HEK293 (cell line): ENCODE data around the gene PSMD8.

Experiments
- FEZF1 ChIP-seq: fragments of 450-650 bp; formaldehyde crosslinking; IDR thresholded peaks from 2 replicates; pipeline ENCODE4 v1.5.1; 2016; ENCODE audit warnings: missing biosample characterization, missing genetic modification characterization
- GLI2 ChIP-seq: fragments of 450-650 bp; formaldehyde crosslinking; IDR thresholded peaks from 2 replicates; pipeline ENCODE4; 2017; ENCODE audit warnings: missing biosample characterization, missing genetic modification characterization, low read depth, borderline replicate concordance
- KLF16 ChIP-seq: fragments of 450-650 bp; formaldehyde crosslinking; IDR thresholded peaks from 2 replicates; pipeline ENCODE4 v1.5.1; 2017; ENCODE audit warnings: missing biosample characterization, missing genetic modification characterization
- MYNN ChIP-seq: fragments of 450-650 bp; formaldehyde crosslinking; IDR thresholded peaks from 2 replicates; pipeline ENCODE4 v1.5.1; 2016; ENCODE audit warnings: missing biosample characterization, missing genetic modification characterization, borderline replicate concordance
- TRIM28 ChIP-seq: IDR thresholded peaks from 2 replicates; pipeline ENCODE4 v1.6.1; 2011; ENCODE audit warnings: low read length, control low read depth, borderline replicate concordance
- ZBTB21 ChIP-seq: fragments of 450-650 bp; formaldehyde crosslinking; IDR thresholded peaks from 2 replicates; pipeline ENCODE4 v1.5.1; 2017; ENCODE audit warnings: missing biosample characterization, missing genetic modification characterization
- ZFP3 ChIP-seq: fragments of 450-650 bp; formaldehyde crosslinking; IDR thresholded peaks from 2 replicates; pipeline ENCODE4 v1.5.1; 2016; ENCODE audit warnings: low read depth, missing biosample characterization, missing genetic modification characterization
- ZIC2 ChIP-seq: fragments of 450-650 bp; formaldehyde crosslinking; IDR thresholded peaks from 2 replicates; pipeline ENCODE4 v1.5.1; 2016; ENCODE audit warnings: missing biosample characterization, missing genetic modification characterization
- ZNF214 ChIP-seq: fragments of 450-650 bp; formaldehyde crosslinking; IDR thresholded peaks from 2 replicates; pipeline ENCODE4 v1.5.1; 2017; ENCODE audit warnings: missing biosample characterization, mild to moderate bottlenecking, missing genetic modification characterization, borderline replicate concordance
- ZNF549 ChIP-seq: fragments of 450-650 bp; IDR thresholded peaks from 2 replicates; pipeline ENCODE4 v1.5.1; 2018; ENCODE audit warnings: missing biosample characterization, missing genetic modification characterization, mild to moderate bottlenecking, inconsistent platforms, moderate library complexity
- ZNF558 ChIP-seq: fragments of 450-650 bp; formaldehyde crosslinking; IDR thresholded peaks from 2 replicates; pipeline ENCODE4 v1.5.1; 2016; ENCODE audit warnings: missing biosample characterization, missing genetic modification characterization
- ZNF76 ChIP-seq: fragments of 450-650 bp; formaldehyde crosslinking; IDR thresholded peaks from 2 replicates; pipeline ENCODE4; 2016; ENCODE audit warnings: low read depth, missing biosample characterization, missing genetic modification characterization, borderline replicate concordance
- TF ChIP-seq, protein P1 (sequence below): fragments of 450-650 bp; IDR thresholded peaks from 2 replicates; pipeline ENCODE4 v1.5.1; 2018; ENCODE audit warnings: missing biosample characterization, missing genetic modification characterization
- TF ChIP-seq, protein P2 (sequence below): fragments of 450-650 bp; formaldehyde crosslinking; IDR thresholded peaks from 2 replicates; pipeline ENCODE4 v1.5.1; 2016; ENCODE audit warnings: missing biosample characterization, missing genetic modification characterization
- TF ChIP-seq, protein P3 (sequence below): IDR thresholded peaks from 2 replicates; pipeline ENCODE4 v1.6.1; 2011; ENCODE audit warnings: mild to moderate bottlenecking, low read depth, low read length, borderline replicate concordance
- TF ChIP-seq, protein P4 (sequence below): fragments of 450-650 bp; formaldehyde crosslinking; IDR thresholded peaks from 2 replicates; pipeline ENCODE4 v1.5.1; 2016; ENCODE audit warnings: missing biosample characterization, missing genetic modification characterization
- TF ChIP-seq, protein P5 (sequence below): fragments of 450-650 bp; formaldehyde crosslinking; conservative IDR thresholded peaks from 2 replicates; pipeline ENCODE4 v1.5.1; 2016; ENCODE audit warnings: low read depth, missing biosample characterization, missing genetic modification characterization
- TF ChIP-seq, protein P6 (sequence below): fragments of 450-650 bp; formaldehyde crosslinking; IDR thresholded peaks from 2 replicates; pipeline ENCODE4 v1.5.1; 2016; ENCODE audit warnings: missing biosample characterization, missing genetic modification characterization, borderline replicate concordance
- TF ChIP-seq, protein P7 (sequence below): fragments of 450-650 bp; formaldehyde crosslinking; IDR thresholded peaks from 2 replicates; pipeline ENCODE4 v1.5.1; 2017; ENCODE audit warnings: missing biosample characterization, mild to moderate bottlenecking, missing genetic modification characterization, moderate library complexity

PSMD8 gene

DNA sequence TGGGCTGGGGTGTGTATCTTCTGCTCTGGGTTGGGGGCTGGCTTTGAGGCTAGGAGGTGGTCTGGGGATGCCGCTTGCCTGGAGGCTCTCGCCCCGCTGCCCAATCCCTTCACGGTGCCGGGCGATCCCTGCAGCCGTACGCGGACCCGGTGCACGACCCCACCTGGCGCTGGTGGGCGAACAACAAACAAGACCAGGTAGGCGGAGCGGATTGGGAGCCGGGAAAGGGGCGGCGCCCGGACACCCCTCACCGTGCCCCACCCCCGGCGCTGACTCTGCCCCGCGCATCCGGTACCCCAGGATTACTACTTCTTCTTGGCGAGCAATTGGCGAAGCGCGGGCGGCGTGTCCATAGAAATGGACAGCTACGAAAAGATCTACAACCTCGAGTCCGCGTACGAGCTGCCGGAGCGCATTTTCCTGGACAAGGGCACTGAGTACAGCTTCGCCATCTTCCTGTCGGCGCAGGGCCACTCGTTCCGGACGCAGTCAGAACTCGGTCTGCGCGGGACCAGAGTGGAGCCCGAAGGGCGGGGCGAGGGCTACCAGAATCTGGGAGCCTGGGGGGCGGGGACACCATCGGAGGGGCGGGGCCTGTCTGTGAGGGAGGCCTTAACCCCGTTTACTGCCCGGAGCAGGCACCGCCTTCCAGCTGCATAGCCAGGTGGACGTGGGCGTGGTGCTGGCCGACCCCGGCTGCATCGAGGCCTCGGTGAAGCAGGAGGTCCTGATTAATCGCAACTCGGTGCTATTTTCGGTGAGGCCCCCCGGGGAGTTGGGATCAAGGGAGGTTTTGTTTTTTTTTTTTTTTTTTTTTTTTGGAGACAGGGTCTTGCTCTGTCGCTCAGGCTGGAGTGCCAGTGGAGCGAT is 12.1 kb upstream of the PSMD8 start (continued):
- TF ChIP-seq GLI2 (no peak), ZFP3 (tag by site-specific recombination) (no peak), TRIM28 (no peak), ZBTB21 (tag by site-specific recombination) (peak; percentile 36; the same call in 1 of the 2 replicates), MYNN (tag by site-specific recombination) (0 out of 2 replicates have a peak, but pooled peaks have one; percentile 41), ZNF76 (tag by site-specific recombination) (no peak; the same call in 1 of the 2 replicates), KLF16 (peak; percentile 94), FEZF1 (no peak), ZIC2 (tag by site-specific recombination) (peak; percentile 56), ZNF558 (no peak), ZNF549 (tag by site-specific recombination) (no peak), ZNF214 (tag by site-specific recombination) (no peak)
- TF ChIP-seq, protein P1, sequence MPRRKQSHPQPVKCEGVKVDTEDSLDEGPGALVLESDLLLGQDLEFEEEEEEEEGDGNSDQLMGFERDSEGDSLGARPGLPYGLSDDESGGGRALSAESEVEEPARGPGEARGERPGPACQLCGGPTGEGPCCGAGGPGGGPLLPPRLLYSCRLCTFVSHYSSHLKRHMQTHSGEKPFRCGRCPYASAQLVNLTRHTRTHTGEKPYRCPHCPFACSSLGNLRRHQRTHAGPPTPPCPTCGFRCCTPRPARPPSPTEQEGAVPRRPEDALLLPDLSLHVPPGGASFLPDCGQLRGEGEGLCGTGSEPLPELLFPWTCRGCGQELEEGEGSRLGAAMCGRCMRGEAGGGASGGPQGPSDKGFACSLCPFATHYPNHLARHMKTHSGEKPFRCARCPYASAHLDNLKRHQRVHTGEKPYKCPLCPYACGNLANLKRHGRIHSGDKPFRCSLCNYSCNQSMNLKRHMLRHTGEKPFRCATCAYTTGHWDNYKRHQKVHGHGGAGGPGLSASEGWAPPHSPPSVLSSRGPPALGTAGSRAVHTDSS (tag by site-specific recombination), result no peak
- TF ChIP-seq, protein P2, sequence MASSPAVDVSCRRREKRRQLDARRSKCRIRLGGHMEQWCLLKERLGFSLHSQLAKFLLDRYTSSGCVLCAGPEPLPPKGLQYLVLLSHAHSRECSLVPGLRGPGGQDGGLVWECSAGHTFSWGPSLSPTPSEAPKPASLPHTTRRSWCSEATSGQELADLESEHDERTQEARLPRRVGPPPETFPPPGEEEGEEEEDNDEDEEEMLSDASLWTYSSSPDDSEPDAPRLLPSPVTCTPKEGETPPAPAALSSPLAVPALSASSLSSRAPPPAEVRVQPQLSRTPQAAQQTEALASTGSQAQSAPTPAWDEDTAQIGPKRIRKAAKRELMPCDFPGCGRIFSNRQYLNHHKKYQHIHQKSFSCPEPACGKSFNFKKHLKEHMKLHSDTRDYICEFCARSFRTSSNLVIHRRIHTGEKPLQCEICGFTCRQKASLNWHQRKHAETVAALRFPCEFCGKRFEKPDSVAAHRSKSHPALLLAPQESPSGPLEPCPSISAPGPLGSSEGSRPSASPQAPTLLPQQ (tag by site-specific recombination), result peak; percentile 65
- TF ChIP-seq, protein P3, sequence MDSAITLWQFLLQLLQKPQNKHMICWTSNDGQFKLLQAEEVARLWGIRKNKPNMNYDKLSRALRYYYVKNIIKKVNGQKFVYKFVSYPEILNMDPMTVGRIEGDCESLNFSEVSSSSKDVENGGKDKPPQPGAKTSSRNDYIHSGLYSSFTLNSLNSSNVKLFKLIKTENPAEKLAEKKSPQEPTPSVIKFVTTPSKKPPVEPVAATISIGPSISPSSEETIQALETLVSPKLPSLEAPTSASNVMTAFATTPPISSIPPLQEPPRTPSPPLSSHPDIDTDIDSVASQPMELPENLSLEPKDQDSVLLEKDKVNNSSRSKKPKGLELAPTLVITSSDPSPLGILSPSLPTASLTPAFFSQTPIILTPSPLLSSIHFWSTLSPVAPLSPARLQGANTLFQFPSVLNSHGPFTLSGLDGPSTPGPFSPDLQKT, result no peak
- TF ChIP-seq, protein P4, sequence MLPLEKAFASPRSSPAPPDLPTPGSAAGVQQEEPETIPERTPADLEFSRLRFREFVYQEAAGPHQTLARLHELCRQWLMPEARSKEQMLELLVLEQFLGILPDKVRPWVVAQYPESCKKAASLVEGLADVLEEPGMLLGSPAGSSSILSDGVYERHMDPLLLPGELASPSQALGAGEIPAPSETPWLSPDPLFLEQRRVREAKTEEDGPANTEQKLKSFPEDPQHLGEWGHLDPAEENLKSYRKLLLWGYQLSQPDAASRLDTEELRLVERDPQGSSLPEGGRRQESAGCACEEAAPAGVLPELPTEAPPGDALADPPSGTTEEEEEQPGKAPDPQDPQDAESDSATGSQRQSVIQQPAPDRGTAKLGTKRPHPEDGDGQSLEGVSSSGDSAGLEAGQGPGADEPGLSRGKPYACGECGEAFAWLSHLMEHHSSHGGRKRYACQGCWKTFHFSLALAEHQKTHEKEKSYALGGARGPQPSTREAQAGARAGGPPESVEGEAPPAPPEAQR (tag by site-specific recombination), result no peak
- TF ChIP-seq, protein P5, sequence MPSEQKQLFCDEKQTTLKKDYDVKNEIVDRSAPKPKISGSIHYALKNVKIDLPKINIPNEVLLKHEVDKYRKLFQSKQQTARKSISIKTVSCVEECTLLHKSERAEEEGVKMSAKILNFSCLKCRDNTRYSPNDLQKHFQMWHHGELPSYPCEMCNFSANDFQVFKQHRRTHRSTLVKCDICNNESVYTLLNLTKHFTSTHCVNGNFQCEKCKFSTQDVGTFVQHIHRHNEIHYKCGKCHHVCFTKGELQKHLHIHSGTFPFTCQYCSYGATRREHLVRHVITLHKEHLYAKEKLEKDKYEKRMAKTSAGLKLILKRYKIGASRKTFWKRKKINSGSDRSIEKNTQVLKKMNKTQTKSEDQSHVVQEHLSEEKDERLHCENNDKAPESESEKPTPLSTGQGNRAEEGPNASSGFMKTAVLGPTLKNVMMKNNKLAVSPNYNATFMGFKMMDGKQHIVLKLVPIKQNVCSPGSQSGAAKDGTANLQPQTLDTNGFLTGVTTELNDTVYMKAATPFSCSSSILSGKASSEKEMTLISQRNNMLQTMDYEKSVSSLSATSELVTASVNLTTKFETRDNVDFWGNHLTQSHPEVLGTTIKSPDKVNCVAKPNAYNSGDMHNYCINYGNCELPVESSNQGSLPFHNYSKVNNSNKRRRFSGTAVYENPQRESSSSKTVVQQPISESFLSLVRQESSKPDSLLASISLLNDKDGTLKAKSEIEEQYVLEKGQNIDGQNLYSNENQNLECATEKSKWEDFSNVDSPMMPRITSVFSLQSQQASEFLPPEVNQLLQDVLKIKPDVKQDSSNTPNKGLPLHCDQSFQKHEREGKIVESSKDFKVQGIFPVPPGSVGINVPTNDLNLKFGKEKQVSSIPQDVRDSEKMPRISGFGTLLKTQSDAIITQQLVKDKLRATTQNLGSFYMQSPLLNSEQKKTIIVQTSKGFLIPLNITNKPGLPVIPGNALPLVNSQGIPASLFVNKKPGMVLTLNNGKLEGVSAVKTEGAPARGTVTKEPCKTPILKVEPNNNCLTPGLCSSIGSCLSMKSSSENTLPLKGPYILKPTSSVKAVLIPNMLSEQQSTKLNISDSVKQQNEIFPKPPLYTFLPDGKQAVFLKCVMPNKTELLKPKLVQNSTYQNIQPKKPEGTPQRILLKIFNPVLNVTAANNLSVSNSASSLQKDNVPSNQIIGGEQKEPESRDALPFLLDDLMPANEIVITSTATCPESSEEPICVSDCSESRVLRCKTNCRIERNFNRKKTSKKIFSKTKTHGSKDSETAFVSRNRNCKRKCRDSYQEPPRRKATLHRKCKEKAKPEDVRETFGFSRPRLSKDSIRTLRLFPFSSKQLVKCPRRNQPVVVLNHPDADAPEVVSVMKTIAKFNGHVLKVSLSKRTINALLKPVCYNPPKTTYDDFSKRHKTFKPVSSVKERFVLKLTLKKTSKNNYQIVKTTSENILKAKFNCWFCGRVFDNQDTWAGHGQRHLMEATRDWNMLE (tag by site-specific recombination), result no peak
- TF ChIP-seq, protein P6, sequence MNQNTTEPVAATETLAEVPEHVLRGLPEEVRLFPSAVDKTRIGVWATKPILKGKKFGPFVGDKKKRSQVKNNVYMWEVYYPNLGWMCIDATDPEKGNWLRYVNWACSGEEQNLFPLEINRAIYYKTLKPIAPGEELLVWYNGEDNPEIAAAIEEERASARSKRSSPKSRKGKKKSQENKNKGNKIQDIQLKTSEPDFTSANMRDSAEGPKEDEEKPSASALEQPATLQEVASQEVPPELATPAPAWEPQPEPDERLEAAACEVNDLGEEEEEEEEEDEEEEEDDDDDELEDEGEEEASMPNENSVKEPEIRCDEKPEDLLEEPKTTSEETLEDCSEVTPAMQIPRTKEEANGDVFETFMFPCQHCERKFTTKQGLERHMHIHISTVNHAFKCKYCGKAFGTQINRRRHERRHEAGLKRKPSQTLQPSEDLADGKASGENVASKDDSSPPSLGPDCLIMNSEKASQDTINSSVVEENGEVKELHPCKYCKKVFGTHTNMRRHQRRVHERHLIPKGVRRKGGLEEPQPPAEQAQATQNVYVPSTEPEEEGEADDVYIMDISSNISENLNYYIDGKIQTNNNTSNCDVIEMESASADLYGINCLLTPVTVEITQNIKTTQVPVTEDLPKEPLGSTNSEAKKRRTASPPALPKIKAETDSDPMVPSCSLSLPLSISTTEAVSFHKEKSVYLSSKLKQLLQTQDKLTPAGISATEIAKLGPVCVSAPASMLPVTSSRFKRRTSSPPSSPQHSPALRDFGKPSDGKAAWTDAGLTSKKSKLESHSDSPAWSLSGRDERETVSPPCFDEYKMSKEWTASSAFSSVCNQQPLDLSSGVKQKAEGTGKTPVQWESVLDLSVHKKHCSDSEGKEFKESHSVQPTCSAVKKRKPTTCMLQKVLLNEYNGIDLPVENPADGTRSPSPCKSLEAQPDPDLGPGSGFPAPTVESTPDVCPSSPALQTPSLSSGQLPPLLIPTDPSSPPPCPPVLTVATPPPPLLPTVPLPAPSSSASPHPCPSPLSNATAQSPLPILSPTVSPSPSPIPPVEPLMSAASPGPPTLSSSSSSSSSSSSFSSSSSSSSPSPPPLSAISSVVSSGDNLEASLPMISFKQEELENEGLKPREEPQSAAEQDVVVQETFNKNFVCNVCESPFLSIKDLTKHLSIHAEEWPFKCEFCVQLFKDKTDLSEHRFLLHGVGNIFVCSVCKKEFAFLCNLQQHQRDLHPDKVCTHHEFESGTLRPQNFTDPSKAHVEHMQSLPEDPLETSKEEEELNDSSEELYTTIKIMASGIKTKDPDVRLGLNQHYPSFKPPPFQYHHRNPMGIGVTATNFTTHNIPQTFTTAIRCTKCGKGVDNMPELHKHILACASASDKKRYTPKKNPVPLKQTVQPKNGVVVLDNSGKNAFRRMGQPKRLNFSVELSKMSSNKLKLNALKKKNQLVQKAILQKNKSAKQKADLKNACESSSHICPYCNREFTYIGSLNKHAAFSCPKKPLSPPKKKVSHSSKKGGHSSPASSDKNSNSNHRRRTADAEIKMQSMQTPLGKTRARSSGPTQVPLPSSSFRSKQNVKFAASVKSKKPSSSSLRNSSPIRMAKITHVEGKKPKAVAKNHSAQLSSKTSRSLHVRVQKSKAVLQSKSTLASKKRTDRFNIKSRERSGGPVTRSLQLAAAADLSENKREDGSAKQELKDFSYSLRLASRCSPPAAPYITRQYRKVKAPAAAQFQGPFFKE (tag by site-specific recombination), result no peak
- TF ChIP-seq, protein P7, sequence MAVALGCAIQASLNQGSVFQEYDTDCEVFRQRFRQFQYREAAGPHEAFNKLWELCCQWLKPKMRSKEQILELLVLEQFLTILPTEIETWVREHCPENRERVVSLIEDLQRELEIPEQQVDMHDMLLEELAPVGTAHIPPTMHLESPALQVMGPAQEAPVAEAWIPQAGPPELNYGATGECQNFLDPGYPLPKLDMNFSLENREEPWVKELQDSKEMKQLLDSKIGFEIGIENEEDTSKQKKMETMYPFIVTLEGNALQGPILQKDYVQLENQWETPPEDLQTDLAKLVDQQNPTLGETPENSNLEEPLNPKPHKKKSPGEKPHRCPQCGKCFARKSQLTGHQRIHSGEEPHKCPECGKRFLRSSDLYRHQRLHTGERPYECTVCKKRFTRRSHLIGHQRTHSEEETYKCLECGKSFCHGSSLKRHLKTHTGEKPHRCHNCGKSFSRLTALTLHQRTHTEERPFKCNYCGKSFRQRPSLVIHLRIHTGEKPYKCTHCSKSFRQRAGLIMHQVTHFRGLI, result no peak
